Measurements from ENCODE around the gene STPG4.
"Not testable (repeated sequence)": the region's sequence is repeated elsewhere in the genome, so short reads cannot be mapped to it uniquely, and the experiment has no call there.

STPG4 gene

DNA sequence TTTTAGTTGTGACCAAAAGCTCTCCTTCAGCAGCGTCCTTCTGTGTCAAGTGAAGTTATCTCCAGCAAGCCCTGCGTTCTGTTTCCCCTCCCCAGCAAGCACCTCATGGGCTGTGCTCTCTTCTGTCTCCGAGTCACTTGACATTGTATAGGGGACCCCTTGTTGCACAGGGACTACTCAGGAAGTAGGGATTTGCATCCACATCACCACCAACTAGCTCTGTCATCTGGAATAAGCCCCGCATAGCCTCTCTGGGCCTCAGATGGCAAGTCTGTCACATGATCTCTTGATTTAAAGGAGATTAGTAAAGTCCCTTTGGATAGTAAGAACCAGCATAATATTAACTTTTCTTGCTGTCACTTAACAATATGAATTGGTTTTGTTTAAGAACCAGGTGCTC, 32.0 kb upstream of the STPG4 start:
- no peaks in the 10 kb centered on the region for H3K27me3 ChIP-seq
- H3K36me3 ChIP-seq, result no peaks in the 10 kb centered on the region
- H3K4me1 ChIP-seq, result peaks cover 43% of the 10 kb centered on the region
- H3K9me3 ChIP-seq, result no peaks in the 10 kb centered on the region
- DNase-seq, result no peak
- TF ChIP-seq, protein P1, sequence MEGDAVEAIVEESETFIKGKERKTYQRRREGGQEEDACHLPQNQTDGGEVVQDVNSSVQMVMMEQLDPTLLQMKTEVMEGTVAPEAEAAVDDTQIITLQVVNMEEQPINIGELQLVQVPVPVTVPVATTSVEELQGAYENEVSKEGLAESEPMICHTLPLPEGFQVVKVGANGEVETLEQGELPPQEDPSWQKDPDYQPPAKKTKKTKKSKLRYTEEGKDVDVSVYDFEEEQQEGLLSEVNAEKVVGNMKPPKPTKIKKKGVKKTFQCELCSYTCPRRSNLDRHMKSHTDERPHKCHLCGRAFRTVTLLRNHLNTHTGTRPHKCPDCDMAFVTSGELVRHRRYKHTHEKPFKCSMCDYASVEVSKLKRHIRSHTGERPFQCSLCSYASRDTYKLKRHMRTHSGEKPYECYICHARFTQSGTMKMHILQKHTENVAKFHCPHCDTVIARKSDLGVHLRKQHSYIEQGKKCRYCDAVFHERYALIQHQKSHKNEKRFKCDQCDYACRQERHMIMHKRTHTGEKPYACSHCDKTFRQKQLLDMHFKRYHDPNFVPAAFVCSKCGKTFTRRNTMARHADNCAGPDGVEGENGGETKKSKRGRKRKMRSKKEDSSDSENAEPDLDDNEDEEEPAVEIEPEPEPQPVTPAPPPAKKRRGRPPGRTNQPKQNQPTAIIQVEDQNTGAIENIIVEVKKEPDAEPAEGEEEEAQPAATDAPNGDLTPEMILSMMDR (IDR thresholded peaks at IDR 0.05; ENCODE audit: low read depth, low read length), result no peak
- no peak overlapping the region for H3K4me3 ChIP-seq (ENCODE audit: low read depth, low read length)

DNA sequence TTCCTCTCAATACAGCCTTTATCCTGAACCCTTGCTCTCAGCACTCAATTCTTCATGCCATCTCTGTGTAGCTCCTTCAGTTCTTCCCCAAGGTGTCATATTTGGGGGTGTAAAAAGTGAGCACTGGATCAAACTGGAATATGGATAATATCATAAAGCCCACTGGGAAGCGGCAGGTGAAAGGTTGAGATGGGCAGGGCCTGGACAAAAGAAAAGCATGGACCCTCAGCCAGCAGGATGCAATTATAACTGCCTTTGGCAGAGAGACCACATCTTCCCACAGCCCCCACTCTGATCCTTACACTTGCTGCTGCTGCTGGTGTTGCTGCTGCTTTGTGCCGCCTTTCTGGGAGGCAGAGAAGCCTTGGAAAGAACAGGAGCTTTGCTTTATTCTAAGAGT, 31.2 kb upstream of the STPG4 start:
- H3K27me3 ChIP-seq, result no peaks in the 10 kb centered on the region
- no peak overlapping the region for H3K4me3 ChIP-seq (ENCODE audit: low read depth, low read length)
- H3K9me3 ChIP-seq, result no peaks in the 10 kb centered on the region
- TF ChIP-seq, protein P1 (IDR thresholded peaks at IDR 0.05; ENCODE audit: low read depth, low read length), result no peak
- H3K4me1 ChIP-seq, result peaks cover 36% of the 10 kb centered on the region
- no peaks in the 10 kb centered on the region for H3K36me3 ChIP-seq
- DNase-seq, result no peak

DNA sequence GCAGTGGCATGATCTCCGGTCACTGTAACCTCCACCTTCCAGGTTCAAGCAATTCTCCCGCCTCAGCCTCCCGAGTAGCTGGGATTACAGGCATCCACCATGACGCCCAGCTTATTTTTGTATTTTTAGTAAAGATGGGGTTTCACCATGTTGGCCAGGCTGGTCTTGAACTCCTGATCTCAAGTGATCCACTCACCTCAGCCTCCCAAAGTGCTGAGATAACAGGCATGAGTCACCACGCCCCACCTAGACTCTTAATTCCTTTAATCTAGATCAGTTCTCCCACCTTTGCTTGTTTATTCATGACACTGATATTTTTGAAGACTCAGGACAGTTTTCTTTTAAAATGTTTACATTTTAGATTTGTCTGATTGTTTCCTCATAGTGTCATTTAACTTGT, 30.0 kb upstream of the STPG4 start:
- H3K27me3 ChIP-seq; H3K9me3 ChIP-seq; H3K4me3 ChIP-seq (ENCODE audit: low read depth, low read length); DNase-seq; H3K36me3 ChIP-seq: not testable (repeated sequence)
- H3K4me1 ChIP-seq, result peaks cover 30% of the 10 kb centered on the region

DNA sequence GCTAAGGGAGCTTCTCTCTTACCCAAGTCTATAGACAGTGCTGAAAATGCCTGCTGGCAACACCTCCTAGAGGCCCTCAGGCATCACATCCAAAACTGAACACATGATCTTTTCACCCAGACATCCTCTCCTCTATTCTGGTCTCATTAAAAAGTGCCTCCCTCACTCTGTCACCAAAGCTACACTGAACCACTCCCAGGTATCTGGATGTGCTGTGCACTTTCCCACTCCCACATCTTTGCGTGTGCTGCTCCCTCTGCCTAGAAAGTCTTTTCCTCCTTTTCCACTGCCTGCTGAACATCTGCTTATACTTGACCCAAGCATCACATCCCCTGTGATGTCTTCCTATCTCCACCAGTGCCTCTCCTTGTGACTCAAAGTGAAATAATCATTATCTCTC, 26.1 kb upstream of the STPG4 start:
- H3K4me3 ChIP-seq (ENCODE audit: low read depth, low read length), result no peak overlapping the region
- no peak for DNase-seq
- no peaks in the 10 kb centered on the region for H3K27me3 ChIP-seq
- H3K4me1 ChIP-seq, result peaks cover 16% of the 10 kb centered on the region
- H3K36me3 ChIP-seq, result peaks cover under 1% of the 10 kb centered on the region
- H3K9me3 ChIP-seq, result no peaks in the 10 kb centered on the region
- TF ChIP-seq, protein P1 (IDR thresholded peaks at IDR 0.05; ENCODE audit: low read depth, low read length), result no peak

DNA sequence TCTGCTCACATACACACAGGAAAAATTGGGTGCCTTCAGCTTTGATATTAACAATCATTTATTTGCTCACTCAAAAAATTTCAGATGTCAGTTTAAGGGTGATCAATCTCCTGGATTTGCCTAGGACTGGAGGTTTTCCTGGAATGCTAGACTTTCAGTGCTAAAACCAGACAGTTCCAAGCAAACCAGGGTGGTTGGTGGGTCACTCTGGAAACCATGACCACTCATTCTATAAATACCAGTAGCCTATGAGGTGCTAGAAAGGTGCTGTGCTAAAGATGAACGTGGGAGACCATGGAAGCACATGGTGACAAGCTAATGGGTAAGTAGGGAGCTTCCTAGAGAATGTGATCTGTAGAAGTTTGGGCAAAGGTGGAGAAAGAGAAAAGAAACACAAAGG, 25.4 kb upstream of the STPG4 start:
- Histone ChIP-seq H3K9me3 (no peaks in the 10 kb centered on the region), H3K4me1 (peaks cover 10% of the 10 kb centered on the region), H3K27me3 (no peaks in the 10 kb centered on the region; the same call in 1 of the 2 replicates), H3K4me3 (ENCODE audit: low read depth, low read length) (no peak overlapping the region), H3K36me3 (peaks cover 5% of the 10 kb centered on the region)
- DNase-seq, result no peak
- TF ChIP-seq, protein P1 (IDR thresholded peaks at IDR 0.05; ENCODE audit: low read depth, low read length), result no peak

GRCh38 chr2:47179388-47179787, 24.3 kb upstream of the STPG4 start:
- no peak for DNase-seq
- H3K4me1 ChIP-seq, result peaks cover 6% of the 10 kb centered on the region
- TF ChIP-seq, protein P1 (IDR thresholded peaks at IDR 0.05; ENCODE audit: low read depth, low read length), result no peak
- no peaks in the 10 kb centered on the region for H3K9me3 ChIP-seq
- H3K36me3 ChIP-seq, result peaks cover 9% of the 10 kb centered on the region
- H3K4me3 ChIP-seq (ENCODE audit: low read depth, low read length), result no peak overlapping the region
- H3K27me3 ChIP-seq, result no peaks in the 10 kb centered on the region; the same call in 1 of the 2 replicates

GRCh38 chr2:47178341-47178740, 23.2 kb upstream of the STPG4 start:
- TF ChIP-seq, protein P1 (IDR thresholded peaks at IDR 0.05; ENCODE audit: low read depth, low read length), result no peak
- Histone ChIP-seq H3K36me3 (peaks cover 17% of the 10 kb centered on the region), H3K9me3 (no peaks in the 10 kb centered on the region), H3K4me1 (peaks cover 6% of the 10 kb centered on the region), H3K27me3 (no peaks in the 10 kb centered on the region; the same call in 1 of the 2 replicates), H3K4me3 (ENCODE audit: low read depth, low read length) (no peak overlapping the region)
- DNase-seq, result no peak

Data from BE2C (cell line).